ENCODE results near the gene TMEM238L.

GRCh38 chr17:10799407-10799806, 4.5 kb downstream of the TMEM238L start:
- no peak for TF ChIP-seq RBM39 (optimal IDR thresholded peaks at IDR 0.05; ENCODE audit: low read depth, low read length)
- TF ChIP-seq POLR2AphosphoS2 (IDR thresholded peaks at IDR 0.05; ENCODE audit: low read length): no peak
- TF ChIP-seq ZSCAN29 (IDR thresholded peaks at IDR 0.05): no peak
- no peak for TF ChIP-seq CTCF (IDR thresholded peaks at IDR 0.05 in 2 of 3, conservative IDR thresholded peaks at IDR 0.05 in 1 of 3; ENCODE audit: insufficient read depth in 2 of 3, low read depth in 1 of 3, low read length in 3 of 3)
- no peak for TF ChIP-seq L3MBTL2 (IDR thresholded peaks at IDR 0.05)
- TF ChIP-seq JUN (IDR thresholded peaks at IDR 0.05; ENCODE audit: borderline replicate concordance, low read depth, low read length): no peak
- no peak for TF ChIP-seq JUN (CRISPR knock-in tag; IDR thresholded peaks at IDR 0.05; ENCODE audit: borderline replicate concordance)
- TF ChIP-seq CBX1 (IDR thresholded peaks at IDR 0.05; ENCODE audit: low read depth): no peak
- TF ChIP-seq CHCHD3 (CRISPR knock-in tag; IDR thresholded peaks at IDR 0.05): no peak

Data from K562 (cell line).